ENCODE data around the gene ADH1C. TPM values are rescaled to one million over a fixed set of nuclear protein-coding genes. Genes with fewer than 3 reads are reported as not detected.
A peak's percentile ranks its signal among the peaks of the same experiment; 100 is the strongest.
"Not testable (repeated sequence)": the region's sequence is repeated elsewhere in the genome, so short reads cannot be mapped to it uniquely, and the experiment has no call there.

The ADH1C gene
- total RNA-seq, 1 experiment from 2014 or later, result not detected

GRCh38 chr4:99361268-99361898, 8.8 kb upstream of the ADH1C start:
- DNase-seq (ENCODE audit: low spot score), result no peak
- in situ Hi-C loops (cut with HindIII; ENCODE audit: low sequenced_read_pairs), result no loop called here

DNA sequence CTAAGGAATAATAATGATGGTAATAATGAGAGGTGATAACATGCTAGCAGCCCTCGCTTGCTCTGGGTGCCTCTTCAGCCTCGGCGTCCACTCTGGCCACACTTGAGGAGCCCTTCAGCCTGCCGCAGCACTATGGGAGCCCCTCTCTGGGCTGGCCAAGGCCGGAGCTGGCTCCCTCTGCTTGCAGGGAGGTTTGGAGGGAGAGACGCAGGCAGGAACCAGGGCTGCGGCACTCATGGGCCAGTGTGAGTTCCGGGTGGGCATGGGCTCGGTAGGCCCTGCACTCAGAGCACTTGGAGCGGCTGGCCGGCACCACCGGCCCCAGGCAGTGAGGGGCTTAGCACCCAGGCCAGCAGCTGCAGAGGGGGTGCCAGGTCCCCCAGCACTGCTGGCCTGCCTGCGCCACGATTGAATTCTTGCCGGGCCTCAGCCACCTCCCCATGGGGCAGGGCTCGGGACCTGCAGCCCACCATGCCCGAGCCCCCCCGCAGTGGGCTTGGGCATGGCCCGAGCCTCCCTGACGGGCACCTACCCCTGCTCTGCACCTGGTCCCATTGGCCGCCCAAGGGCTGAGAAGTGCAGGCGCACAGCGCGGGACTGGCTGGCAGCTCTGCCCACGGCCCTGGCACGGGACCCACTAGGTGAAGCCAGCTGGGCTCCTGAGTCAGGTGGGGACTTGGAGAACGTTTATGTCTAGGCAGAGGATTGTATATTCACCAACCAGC, 7.1 kb upstream of the ADH1C start:
- in situ Hi-C loops (cut with HindIII; ENCODE audit: low sequenced_read_pairs), result no loop called here
- no peak for DNase-seq (ENCODE audit: low spot score)

DNA sequence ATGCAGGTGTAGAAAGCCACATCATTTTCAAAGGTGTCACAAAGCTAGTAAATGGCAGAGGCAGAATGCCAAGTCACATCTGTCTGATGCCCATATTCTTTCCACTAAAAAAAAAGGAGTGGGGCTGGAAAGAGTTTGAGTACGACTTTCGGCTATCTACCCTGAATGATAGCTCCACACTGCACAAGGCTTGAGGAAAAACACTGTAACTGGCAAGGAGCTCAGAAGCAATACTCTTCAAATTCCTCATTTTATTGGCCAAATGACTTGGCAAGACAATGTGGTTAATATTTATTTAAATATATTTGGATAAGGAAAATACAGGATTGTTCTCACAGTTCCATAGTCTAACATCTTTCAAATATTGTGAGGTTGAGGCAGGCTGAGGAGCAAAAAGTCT, 5.4 kb upstream of the ADH1C start:
- DNase-seq (ENCODE audit: low spot score), result no peak
- in situ Hi-C loops (cut with HindIII; ENCODE audit: low sequenced_read_pairs), result no loop called here

DNA sequence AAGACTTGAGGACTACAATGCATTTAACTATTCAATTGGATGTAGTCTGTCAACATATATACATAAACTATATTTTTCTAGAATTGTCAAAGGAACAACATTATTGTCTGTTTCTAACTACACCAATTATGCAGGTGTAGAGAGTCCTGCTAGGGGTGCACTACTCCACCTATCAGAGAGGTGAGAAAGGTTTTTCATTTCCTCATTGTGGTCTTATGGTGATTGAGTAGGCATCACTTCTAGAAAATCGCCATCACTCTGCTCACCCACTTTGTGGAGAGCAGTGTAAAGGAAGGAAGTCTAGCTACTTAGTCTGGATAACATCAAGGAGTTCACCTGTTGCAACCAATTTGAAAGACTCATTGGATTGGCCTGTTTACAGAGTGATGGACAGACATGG, 4.4 kb upstream of the ADH1C start:
- in situ Hi-C loops (cut with HindIII; ENCODE audit: low sequenced_read_pairs), result no loop called here

GRCh38 chr4:99356149-99356548, 3.6 kb upstream of the ADH1C start:
- DNase-seq (ENCODE audit: low spot score); in situ Hi-C loops (cut with HindIII; ENCODE audit: low sequenced_read_pairs): not testable (repeated sequence)

More for the DNA sequence above, 4.4 kb upstream of the ADH1C start:
- DNase-seq (ENCODE audit: low spot score), result no peak

- in situ Hi-C loops (cut with HindIII; ENCODE audit: low sequenced_read_pairs), result no loop called here
- no peak for DNase-seq (ENCODE audit: low spot score)
Measured at GRCh38 chr4:99351487-99351886, 1.1 kb downstream of the ADH1C start.

GRCh38 chr4:99349338-99349737, 3.2 kb downstream of the ADH1C start:
- in situ Hi-C loops (cut with HindIII; ENCODE audit: low sequenced_read_pairs), result no loop called here
- no peak for DNase-seq (ENCODE audit: low spot score)

DNA sequence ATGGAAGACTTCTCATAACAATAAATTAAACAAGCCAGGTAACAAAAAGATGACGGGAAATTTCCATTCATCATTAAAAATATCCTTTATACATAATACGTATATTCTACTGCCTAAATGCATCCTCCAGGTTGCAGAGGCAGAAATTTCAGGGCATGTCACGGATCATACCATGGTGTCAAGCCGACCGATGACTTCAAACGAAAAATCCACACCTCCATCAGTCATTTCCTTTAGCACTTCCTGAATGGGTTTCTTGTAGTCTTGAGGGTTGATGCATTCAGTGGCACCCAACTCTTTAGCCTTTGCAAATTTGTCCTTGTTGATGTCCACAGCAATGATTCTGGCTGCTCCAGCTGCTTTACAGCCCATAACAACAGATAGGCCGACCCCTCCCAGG, 9.9 kb downstream of the ADH1C start:
- DNase-seq (ENCODE audit: low spot score); in situ Hi-C loops (cut with HindIII; ENCODE audit: low sequenced_read_pairs): not testable (repeated sequence)

GRCh38 chr4:99341426-99341825, 11.1 kb downstream of the ADH1C start:
- in situ Hi-C loops (cut with HindIII; ENCODE audit: low sequenced_read_pairs), result no loop called here
- DNase-seq (ENCODE audit: low spot score), result no peak

- in situ Hi-C loops (cut with HindIII; ENCODE audit: low sequenced_read_pairs), result no loop called here
- DNase-seq (ENCODE audit: low spot score), result no peak
Measured at GRCh38 chr4:99339172-99339571, 13.4 kb downstream of the ADH1C start.

DNA sequence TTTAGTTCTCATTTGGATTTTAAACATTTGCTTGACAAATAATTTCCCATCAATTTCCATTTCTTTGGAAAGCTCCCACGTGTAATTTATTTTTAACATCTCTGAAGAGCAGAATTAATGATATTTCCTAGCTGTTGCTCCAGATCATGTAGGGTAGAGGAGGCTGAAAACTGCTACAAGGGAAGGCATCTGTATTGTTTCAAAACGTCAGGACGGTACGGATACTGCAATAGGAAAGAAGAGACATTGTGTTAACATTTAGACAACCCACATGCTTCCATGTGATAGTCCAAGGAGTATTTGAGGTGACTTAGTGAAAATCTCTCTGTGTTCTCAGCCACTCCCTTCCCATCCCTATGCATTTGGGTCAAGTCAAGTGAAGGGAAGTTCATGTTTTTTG, 16.0 kb downstream of the ADH1C start:
- in situ Hi-C loops (cut with HindIII; ENCODE audit: low sequenced_read_pairs), result no loop called here
- DNase-seq (ENCODE audit: low spot score), result no peak

DNA sequence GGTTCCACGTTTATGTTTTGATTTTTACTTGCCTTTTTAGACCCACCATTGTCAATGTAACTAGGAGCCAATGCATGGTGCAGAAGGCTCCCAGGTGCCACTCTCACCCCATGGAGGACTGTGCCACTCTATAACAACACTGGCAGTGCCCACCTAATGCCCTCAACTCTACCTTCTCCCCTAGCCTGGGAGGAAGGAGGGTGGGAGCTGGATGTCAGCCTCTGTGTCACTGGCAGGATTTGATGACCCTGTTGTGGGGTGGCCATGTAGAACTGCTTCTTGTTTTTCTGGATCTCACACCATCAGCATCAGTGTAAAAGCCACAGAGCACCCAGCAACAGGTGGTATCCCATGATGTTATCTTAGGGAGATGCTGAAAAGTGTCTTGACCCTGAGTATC, 17.7 kb downstream of the ADH1C start:
- DNase-seq (ENCODE audit: low spot score), result no peak
- in situ Hi-C loops (cut with HindIII; ENCODE audit: low sequenced_read_pairs), result no loop called here

GRCh38 chr4:99330648-99331047, 21.9 kb downstream of the ADH1C start:
- no peak for DNase-seq (ENCODE audit: low spot score)
- in situ Hi-C loops (cut with HindIII; ENCODE audit: low sequenced_read_pairs), result no loop called here

- in situ Hi-C loops (cut with HindIII; ENCODE audit: low sequenced_read_pairs), result no loop called here
Measured at GRCh38 chr4:99329876-99330275, 22.7 kb downstream of the ADH1C start.

DNA sequence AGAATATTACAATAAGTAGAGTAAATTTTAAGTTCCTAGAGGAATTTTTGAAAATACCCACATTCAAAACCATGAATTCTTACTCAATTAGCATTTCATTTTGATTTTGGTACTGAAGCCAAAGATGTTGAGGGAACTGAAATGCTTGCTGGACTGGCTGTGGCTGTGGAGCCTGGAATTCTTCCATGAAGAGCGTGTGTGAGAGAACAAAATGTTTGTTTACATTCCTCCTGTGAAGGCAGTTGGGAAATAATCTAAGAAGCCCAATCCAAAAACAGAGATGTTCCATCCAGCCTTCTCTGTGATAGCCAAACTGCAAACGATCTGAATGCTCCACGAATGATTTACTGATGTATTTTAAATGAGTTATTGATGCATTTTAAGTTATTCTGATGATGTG, 27.6 kb downstream of the ADH1C start:
- in situ Hi-C loops (cut with HindIII; ENCODE audit: low sequenced_read_pairs), result no loop called here
- DNase-seq (ENCODE audit: low spot score), result peak; percentile 53

More at GRCh38 chr4:99329876-99330275, 22.7 kb downstream of the ADH1C start:
- DNase-seq (ENCODE audit: low spot score), result no peak

DNA sequence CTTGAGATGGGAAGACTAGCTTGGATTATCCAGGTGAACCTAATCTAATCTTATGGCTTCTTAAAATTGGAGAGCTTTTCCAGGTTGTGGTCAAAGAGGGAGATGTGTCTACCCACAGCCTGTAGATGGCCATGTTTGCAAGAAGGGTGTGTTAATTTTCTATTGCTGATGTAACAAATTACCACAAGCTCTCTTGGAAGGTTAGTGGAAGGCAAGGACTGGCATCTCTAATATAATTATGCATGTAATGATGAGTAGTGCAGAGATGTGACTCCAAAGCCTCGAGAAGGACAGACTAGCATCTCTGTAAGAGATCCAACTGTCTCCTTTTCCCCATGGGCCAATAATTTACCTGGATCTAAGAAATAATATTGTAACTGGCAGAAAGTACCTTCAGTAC, 28.2 kb downstream of the ADH1C start:
- DNase-seq (ENCODE audit: low spot score), result peak; percentile 2
- in situ Hi-C loops (cut with HindIII; ENCODE audit: low sequenced_read_pairs), result no loop called here

- no peak for DNase-seq (ENCODE audit: low spot score)
- in situ Hi-C loops (cut with HindIII; ENCODE audit: low sequenced_read_pairs), result no loop called here
Measured at GRCh38 chr4:99323756-99324155, 28.8 kb downstream of the ADH1C start.

GRCh38 chr4:99321241-99322191, 31.0 kb downstream of the ADH1C start, which contains the start of gene ADH1B:
TSS of gene ADH1B (minus strand) at chr4:99321401. CDS start at chr4:99321331, 70 bp downstream.
- DNase-seq (ENCODE audit: low spot score), result no peak
- in situ Hi-C loops (cut with HindIII; ENCODE audit: low sequenced_read_pairs), result no loop called here

DNA sequence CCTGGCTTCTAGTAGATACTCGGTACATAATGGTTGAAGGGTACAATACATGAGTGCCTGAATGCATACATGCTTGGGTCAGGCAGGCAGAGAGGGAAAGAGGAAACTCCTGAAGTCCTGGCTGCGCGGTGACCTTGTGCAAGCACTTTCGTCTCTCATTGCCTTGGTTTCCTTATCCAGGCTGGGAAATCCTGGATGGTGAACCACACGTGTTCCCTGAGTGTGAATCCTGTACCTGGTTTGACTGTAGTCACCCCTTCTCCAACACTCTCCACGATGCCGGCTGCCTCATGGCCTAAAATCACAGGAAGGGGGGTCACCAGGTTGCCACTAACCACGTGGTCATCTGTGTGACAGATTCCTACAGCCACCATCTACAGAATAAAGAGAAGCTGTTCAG, 34.7 kb downstream of the ADH1C start:
- DNase-seq (ENCODE audit: low spot score); in situ Hi-C loops (cut with HindIII; ENCODE audit: low sequenced_read_pairs): not testable (repeated sequence)

- in situ Hi-C loops (cut with HindIII; ENCODE audit: low sequenced_read_pairs), result no loop called here
- no peak for DNase-seq (ENCODE audit: low spot score)
Measured at GRCh38 chr4:99317354-99317753, 35.2 kb downstream of the ADH1C start.
